GM21737 (cell line): ENCODE results near the gene CAPN3.

Experiments
- ATAC-seq: cut with Tn5 transposase; IDR thresholded peaks from one replicate; pipeline ENCODE4 v1.9.1; 2021; ENCODE audit warnings: mild to moderate bottlenecking, moderate library complexity; ENCODE audit not compliant: unreplicated experiment

CAPN3 gene

DNA sequence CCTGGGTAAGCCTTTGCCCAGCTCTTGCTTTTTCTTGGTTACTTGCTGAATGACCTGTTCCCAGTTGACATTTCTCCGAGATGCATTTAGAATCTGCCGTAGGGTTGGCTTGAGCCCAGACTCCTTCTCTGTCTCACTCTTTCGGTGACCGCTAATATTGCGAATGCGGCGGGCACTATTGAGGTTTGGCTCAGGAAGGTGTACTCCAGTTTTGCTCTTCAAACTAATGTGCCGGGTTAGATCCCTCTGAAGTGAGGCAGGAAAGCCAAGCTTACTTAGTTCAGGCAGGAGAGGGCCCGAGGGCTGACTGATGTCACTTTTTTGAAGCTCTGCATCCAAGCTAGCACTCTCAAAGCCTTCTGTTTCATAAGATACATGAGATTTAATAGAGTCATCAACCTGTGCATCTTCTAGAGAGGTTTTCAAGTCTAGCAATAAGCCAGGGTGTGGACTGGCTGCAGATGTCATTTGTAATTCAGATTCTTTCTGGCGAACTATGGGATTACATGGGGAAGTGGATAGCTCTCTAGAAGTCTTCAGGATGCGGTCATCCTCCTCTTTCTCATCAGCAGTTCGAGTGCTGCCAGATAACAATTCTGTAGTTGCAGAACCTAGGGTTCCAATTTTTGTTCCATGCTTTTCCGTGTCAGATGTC, 90.6 kb downstream of the CAPN3 start:
- no peak for ATAC-seq

GRCh38 chr15:42450425-42450790, 91.1 kb downstream of the CAPN3 start:
- no peak for ATAC-seq

- ATAC-seq = no peak
These were observed 94.5 kb downstream of the CAPN3 start for GRCh38 chr15:42453826-42454225.

GRCh38 chr15:42456531-42456930, 97.2 kb downstream of the CAPN3 start:
- ATAC-seq = no peak

GRCh38 chr15:42456971-42457370, 97.7 kb downstream of the CAPN3 start:
- no peak for ATAC-seq

DNA sequence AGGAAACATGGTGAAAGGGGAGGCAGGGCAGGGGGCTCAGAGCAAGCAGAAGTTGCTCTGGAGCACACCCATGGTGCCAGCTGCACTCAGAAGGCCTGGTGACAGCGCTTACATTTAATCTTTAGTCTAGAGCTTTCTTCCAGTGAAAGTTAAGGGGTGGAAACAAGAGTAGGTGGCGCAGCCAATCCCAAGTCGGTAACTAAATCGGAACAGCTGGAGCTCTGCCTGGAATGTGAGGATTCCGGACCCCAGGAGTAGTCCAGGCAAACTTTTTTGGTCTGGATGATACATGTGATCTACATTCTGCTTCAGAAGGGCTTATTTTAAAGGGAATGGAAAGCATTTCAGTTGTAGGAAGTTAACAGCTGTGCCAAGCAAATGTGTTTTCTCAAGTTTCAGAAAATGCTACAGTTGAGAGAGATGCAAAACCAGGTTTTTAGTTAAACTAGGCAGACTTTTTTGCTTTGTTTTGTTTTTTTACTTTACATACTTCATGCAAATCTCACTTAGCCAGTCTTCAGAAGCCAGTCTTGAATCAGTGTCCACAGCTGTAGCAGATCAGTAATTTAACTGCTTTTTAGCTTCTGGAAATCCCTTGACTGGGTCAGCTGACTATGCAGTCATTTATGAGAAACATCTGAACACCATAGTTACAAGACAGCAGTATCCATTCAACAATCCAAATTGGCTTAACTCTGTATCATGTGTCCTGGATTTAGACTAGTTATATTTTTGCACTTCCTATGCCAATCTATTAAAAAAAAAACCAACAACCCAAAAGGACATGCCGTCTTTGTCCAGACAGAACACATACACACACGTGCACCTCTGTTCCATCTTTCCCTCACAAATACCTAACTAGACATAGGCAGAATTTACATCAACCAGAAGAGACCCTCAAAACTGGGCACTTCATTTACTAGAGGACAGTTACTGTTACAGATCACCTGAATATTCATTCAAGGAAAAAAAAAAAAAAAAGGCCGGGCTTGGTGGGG, 98.4 kb downstream of the CAPN3 start:
- peak; percentile 66 for ATAC-seq

- no peak for ATAC-seq
These were observed 102.0 kb downstream of the CAPN3 start for GRCh38 chr15:42461261-42461660.
